Inferior parietal cortex (tissue), 1 donor: ENCODE measurements around the gene FAM199X.
A peak's percentile ranks its signal among the peaks of the same experiment; 100 is the strongest.

Experiments used
- DNase-seq: peaks from one replicate; pipeline ENCODE4 v3.0.0-alpha.2; 2016; ENCODE audit errors: extremely low spot score

The FAM199X gene

GRCh38 chrX:104165894-104166734 lies at the start of gene FAM199X:
TSS of gene FAM199X (plus strand) at chrX:104166453. CDS start at chrX:104166786, 333 bp downstream.
- peak; percentile 70 for DNase-seq

GRCh38 chrX:104117759-104118158 lies 48.5 kb upstream of the FAM199X start:
- DNase-seq, result no peak

GRCh38 chrX:104118765-104119164 lies 47.5 kb upstream of the FAM199X start:
- DNase-seq, result no peak

GRCh38 chrX:104122829-104123228 lies 43.4 kb upstream of the FAM199X start:
- no peak for DNase-seq

GRCh38 chrX:104126856-104127255 lies 39.4 kb upstream of the FAM199X start:
- DNase-seq, result no peak

- no peak for DNase-seq
Observed at GRCh38 chrX:104130808-104131207, 35.4 kb upstream of the FAM199X start.

GRCh38 chrX:104134583-104135261 lies 31.5 kb upstream of the FAM199X start:
- DNase-seq, result no peak

GRCh38 chrX:104135677-104136076 lies 30.6 kb upstream of the FAM199X start:
- no peak for DNase-seq

- DNase-seq, result peak; percentile 84
Observed at GRCh38 chrX:104136241-104137019, 29.8 kb upstream of the FAM199X start.

GRCh38 chrX:104137496-104137895 lies 28.8 kb upstream of the FAM199X start:
- no peak for DNase-seq

- no peak for DNase-seq
Observed at GRCh38 chrX:104141087-104141760, 25.0 kb upstream of the FAM199X start.

GRCh38 chrX:104151037-104151436 lies 15.2 kb upstream of the FAM199X start:
- no peak for DNase-seq

- DNase-seq, result peak; percentile 78
Observed at GRCh38 chrX:104156630-104157529, 9.4 kb upstream of the FAM199X start, which contains the start of gene SLC25A53. TSS of gene SLC25A53 (minus strand) at chrX:104157009. CDS start at chrX:104105257, 51,752 bp downstream.

- no peak for DNase-seq
Observed at GRCh38 chrX:104166735-104167436, 633 bp downstream of the FAM199X start.

- no peak for DNase-seq
Observed at GRCh38 chrX:104168127-104168526, 1.9 kb downstream of the FAM199X start.

- DNase-seq, result no peak
Observed at GRCh38 chrX:104172121-104172520, 5.9 kb downstream of the FAM199X start.

GRCh38 chrX:104172788-104173187 lies 6.5 kb downstream of the FAM199X start:
- no peak for DNase-seq

- DNase-seq, result no peak
Observed at GRCh38 chrX:104173841-104174240, 7.6 kb downstream of the FAM199X start.

- no peak for DNase-seq
Observed at GRCh38 chrX:104183685-104184084, 17.4 kb downstream of the FAM199X start.

- DNase-seq, result no peak
Observed at GRCh38 chrX:104187931-104188330, 21.7 kb downstream of the FAM199X start.
